OCI-LY3 (cell line): Measurements from ENCODE around the gene ZNF518B.

ENCODE experiments used
- H2AFZ ChIP-seq: fragments of 200-600, 300-600 bp; shearing (Covaris generic); 2 replicates; pipeline ENCODE4 v1.6.0; 2014; ENCODE audit warnings: antibody characterized with exemption, low read depth, low read length
- H3K27ac ChIP-seq: fragments of 200-600, 300-600 bp; sonication (generic); 2 replicates; pipeline ENCODE4 v1.5.1; 2014; ENCODE audit warnings: mild to moderate bottlenecking, low read length, moderate library complexity, mixed read lengths
- H3K27me3 ChIP-seq: fragments of 200-600, 300-600 bp; sonication (generic); 2 replicates; pipeline ENCODE4 v1.6.1; 2014; ENCODE audit warnings: low read depth, low read length, mixed read lengths
- H3K36me3 ChIP-seq: fragments of 200-600, 300-600 bp; sonication (generic); replicated peaks from 2 replicates; pipeline ENCODE3; 2014; ENCODE audit warnings: low read depth, low read length, mixed read lengths
- H3K4me1 ChIP-seq: fragments of 300-600, 200-600 bp; sonication (generic); 2 replicates; pipeline ENCODE4 v1.6.1; 2014; ENCODE audit warnings: low read length, mixed read lengths
- H3K4me2 ChIP-seq: fragments of 200-600, 300-600 bp; sonication (generic); 2 replicates; pipeline ENCODE4 v1.6.1; 2014; ENCODE audit warnings: low read length, mixed read lengths
- H3K4me3 ChIP-seq: fragments of 300-600, 200-600 bp; sonication (generic); 2 replicates; pipeline ENCODE4 v1.5.1; 2014; ENCODE audit warnings: antibody characterized with exemption, mild to moderate bottlenecking, low read length, moderate library complexity
- H3K79me2 ChIP-seq: fragments of 300-600, 200-600 bp; shearing (Covaris generic); 2 replicates; pipeline ENCODE4 v1.6.1; 2014; ENCODE audit warnings: mild to moderate bottlenecking, low read length, mixed read lengths
- H3K9ac ChIP-seq: fragments of 300-600, 200-600 bp; shearing (Covaris generic); 2 replicates; pipeline ENCODE4 v1.6.0; 2014; ENCODE audit warnings: mild to moderate bottlenecking, low read length, moderate library complexity
- H3K9me3 ChIP-seq: fragments of 200-600, 300-600 bp; shearing (Covaris generic); 2 replicates; pipeline ENCODE4 v1.6.1; 2014; ENCODE audit warnings: low read length, mixed read lengths; ENCODE audit not compliant: insufficient read depth
- H4K20me1 ChIP-seq: fragments of 200-600, 300-600 bp; sonication (generic); 2 replicates; pipeline ENCODE4 v1.6.1; 2016; ENCODE audit warnings: low read length, mixed read lengths; ENCODE audit not compliant: insufficient read depth
- EZH2phosphoT487 ChIP-seq: fragments of 200-600 bp; shearing (Covaris generic); IDR thresholded peaks from 2 replicates; pipeline ENCODE4 v1.6.1; 2018; ENCODE audit warnings: antibody characterized with exemption, mixed run types, low read depth
- TF ChIP-seq, protein P1 (sequence below): fragments of 200-600, 300-600 bp; sonication (generic); IDR thresholded peaks from 2 replicates; pipeline ENCODE4 v1.5.1; 2014; ENCODE audit warnings: antibody characterized with exemption, low read length, low read depth

The ZNF518B gene

GRCh38 chr4:10492464-10492863, 35.2 kb upstream of the ZNF518B start:
- Histone ChIP-seq H3K9me3 (no peaks in the 10 kb centered on the region), H3K9ac (no peak overlapping the region), H3K4me2 (no peak overlapping the region), H3K4me3 (no peak overlapping the region), H3K27me3 (peaks cover 8% of the 10 kb centered on the region), H4K20me1 (no peaks in the 10 kb centered on the region), H2AFZ (no peak overlapping the region), H3K79me2 (no peaks in the 10 kb centered on the region), H3K27ac (no peak overlapping the region), H3K36me3 (no peaks in the 10 kb centered on the region), H3K4me1 (no peaks in the 10 kb centered on the region)
- TF ChIP-seq EZH2phosphoT487: no peak
- TF ChIP-seq, protein P1, sequence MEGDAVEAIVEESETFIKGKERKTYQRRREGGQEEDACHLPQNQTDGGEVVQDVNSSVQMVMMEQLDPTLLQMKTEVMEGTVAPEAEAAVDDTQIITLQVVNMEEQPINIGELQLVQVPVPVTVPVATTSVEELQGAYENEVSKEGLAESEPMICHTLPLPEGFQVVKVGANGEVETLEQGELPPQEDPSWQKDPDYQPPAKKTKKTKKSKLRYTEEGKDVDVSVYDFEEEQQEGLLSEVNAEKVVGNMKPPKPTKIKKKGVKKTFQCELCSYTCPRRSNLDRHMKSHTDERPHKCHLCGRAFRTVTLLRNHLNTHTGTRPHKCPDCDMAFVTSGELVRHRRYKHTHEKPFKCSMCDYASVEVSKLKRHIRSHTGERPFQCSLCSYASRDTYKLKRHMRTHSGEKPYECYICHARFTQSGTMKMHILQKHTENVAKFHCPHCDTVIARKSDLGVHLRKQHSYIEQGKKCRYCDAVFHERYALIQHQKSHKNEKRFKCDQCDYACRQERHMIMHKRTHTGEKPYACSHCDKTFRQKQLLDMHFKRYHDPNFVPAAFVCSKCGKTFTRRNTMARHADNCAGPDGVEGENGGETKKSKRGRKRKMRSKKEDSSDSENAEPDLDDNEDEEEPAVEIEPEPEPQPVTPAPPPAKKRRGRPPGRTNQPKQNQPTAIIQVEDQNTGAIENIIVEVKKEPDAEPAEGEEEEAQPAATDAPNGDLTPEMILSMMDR: no peak

DNA sequence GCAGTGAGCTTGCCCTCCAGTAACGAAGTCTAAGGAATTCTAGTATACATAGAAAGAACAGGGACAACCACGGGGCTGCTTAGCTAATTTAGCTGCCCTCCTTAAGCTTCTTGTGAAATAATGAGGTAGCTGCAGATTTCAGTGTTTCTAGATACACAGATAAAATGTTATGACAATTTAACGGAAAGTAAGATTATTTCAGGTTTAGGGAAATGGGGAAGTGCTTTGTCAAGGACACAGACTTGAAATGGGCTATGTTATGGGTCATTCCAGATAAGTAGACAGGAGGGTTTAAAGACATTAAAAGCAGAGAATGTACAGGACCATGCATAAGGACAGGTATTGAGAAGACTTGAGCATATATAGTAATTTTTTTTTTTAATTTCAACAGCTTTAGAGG, 34.2 kb upstream of the ZNF518B start:
- Histone ChIP-seq H3K36me3 (no peaks in the 10 kb centered on the region), H3K4me3 (no peak overlapping the region), H3K4me1 (no peaks in the 10 kb centered on the region), H3K9ac (no peak overlapping the region), H3K27ac (no peak overlapping the region), H3K27me3 (peaks cover 8% of the 10 kb centered on the region), H2AFZ (no peak overlapping the region), H4K20me1 (no peaks in the 10 kb centered on the region), H3K9me3 (no peaks in the 10 kb centered on the region), H3K79me2 (no peaks in the 10 kb centered on the region), H3K4me2 (no peak overlapping the region)
- TF ChIP-seq, protein P1: no peak
- no peak for TF ChIP-seq EZH2phosphoT487

- H3K27ac ChIP-seq: no peak overlapping the region
- H3K4me2 ChIP-seq: no peak overlapping the region
- peaks cover 8% of the 10 kb centered on the region for H3K27me3 ChIP-seq
- no peaks in the 10 kb centered on the region for H3K79me2 ChIP-seq
- no peaks in the 10 kb centered on the region for H3K9me3 ChIP-seq
- no peak overlapping the region for H3K9ac ChIP-seq
- H2AFZ ChIP-seq: no peak overlapping the region
- no peaks in the 10 kb centered on the region for H3K4me1 ChIP-seq
- H3K36me3 ChIP-seq: no peaks in the 10 kb centered on the region
- no peak overlapping the region for H3K4me3 ChIP-seq
- TF ChIP-seq, protein P1: no peak
- H4K20me1 ChIP-seq: no peaks in the 10 kb centered on the region
Measured at GRCh38 chr4:10490996-10491395, 33.8 kb upstream of the ZNF518B start.

- H3K36me3 ChIP-seq: no peaks in the 10 kb centered on the region
- H4K20me1 ChIP-seq: no peaks in the 10 kb centered on the region
- H2AFZ ChIP-seq: no peak overlapping the region
- no peak overlapping the region for H3K4me2 ChIP-seq
- H3K79me2 ChIP-seq: no peaks in the 10 kb centered on the region
- no peak overlapping the region for H3K27ac ChIP-seq
- no peak overlapping the region for H3K4me3 ChIP-seq
- H3K27me3 ChIP-seq: no peaks in the 10 kb centered on the region; the same call in 1 of the 2 replicates
- H3K9ac ChIP-seq: no peak overlapping the region
- H3K4me1 ChIP-seq: no peaks in the 10 kb centered on the region
- no peaks in the 10 kb centered on the region for H3K9me3 ChIP-seq
- no peak for TF ChIP-seq EZH2phosphoT487
- TF ChIP-seq, protein P1: no peak
Measured at GRCh38 chr4:10482913-10483312, 25.7 kb upstream of the ZNF518B start.
